ENCODE results near the gene ACVR1C.

ACVR1C gene

GRCh38 chr2:157488877-157489276, 139.8 kb downstream of the ACVR1C start:
- no peak overlapping the region for H3K4me3 Mint-ChIP-seq
- H3K4me1 Mint-ChIP-seq, result peaks cover 8% of the 10 kb centered on the region
- no peak for TF ChIP-seq CTCF (IDR thresholded peaks at IDR 0.05; ENCODE audit: unreplicated experiment in 3 of 3)
- no peaks in the 10 kb centered on the region for H3K36me3 Mint-ChIP-seq (ENCODE audit: low read depth)
- H3K27ac Mint-ChIP-seq, result peak overlapping the region; percentile 28 to 64 (median 52)
- peaks cover 12% of the 10 kb centered on the region for H3K27me3 Mint-ChIP-seq (ENCODE audit: low read depth)
- no peaks in the 10 kb centered on the region for H3K9me3 Mint-ChIP-seq

- H3K27me3 Mint-ChIP-seq (ENCODE audit: low read depth), result peaks cover 11% of the 10 kb centered on the region
- peaks cover 8% of the 10 kb centered on the region for H3K4me1 Mint-ChIP-seq
- no peak overlapping the region for H3K4me3 Mint-ChIP-seq
- TF ChIP-seq CTCF (IDR thresholded peaks at IDR 0.05; ENCODE audit: unreplicated experiment in 3 of 3), result no peak
- H3K36me3 Mint-ChIP-seq (ENCODE audit: low read depth), result no peaks in the 10 kb centered on the region
- no peaks in the 10 kb centered on the region for H3K9me3 Mint-ChIP-seq
- H3K27ac Mint-ChIP-seq, result peak overlapping the region in 1 of 3 experiments; percentile 64
Measured at GRCh38 chr2:157487747-157488146, 140.9 kb downstream of the ACVR1C start.

- Mint-ChIP-seq H3K4me1 (peaks cover 8% of the 10 kb centered on the region), H3K27me3 (ENCODE audit: low read depth) (peaks cover 6% of the 10 kb centered on the region), H3K27ac (peak overlapping the region in 2 of 3 experiments; percentile 1 to 11), H3K9me3 (no peaks in the 10 kb centered on the region), H3K4me3 (no peak overlapping the region), H3K36me3 (ENCODE audit: low read depth) (no peaks in the 10 kb centered on the region)
- TF ChIP-seq CTCF (IDR thresholded peaks at IDR 0.05; ENCODE audit: unreplicated experiment in 3 of 3), result no peak
Measured at GRCh38 chr2:157487271-157487610, 141.4 kb downstream of the ACVR1C start.

GRCh38 chr2:157486596-157487270, 141.9 kb downstream of the ACVR1C start:
- H3K27ac Mint-ChIP-seq, result peak overlapping the region in 2 of 3 experiments; percentile 1 to 11

GRCh38 chr2:157480182-157480961, 148.3 kb downstream of the ACVR1C start:
- no peak for TF ChIP-seq CTCF (IDR thresholded peaks at IDR 0.05; ENCODE audit: unreplicated experiment in 3 of 3)
- Mint-ChIP-seq H3K9me3 (no peaks in the 10 kb centered on the region), H3K4me1 (no peaks in the 10 kb centered on the region), H3K36me3 (ENCODE audit: low read depth) (no peaks in the 10 kb centered on the region), H3K4me3 (no peak overlapping the region), H3K27ac (no peak overlapping the region), H3K27me3 (ENCODE audit: low read depth) (no peaks in the 10 kb centered on the region)

More at GRCh38 chr2:157486596-157487270, 141.9 kb downstream of the ACVR1C start:
- no peak overlapping the region for H3K4me3 Mint-ChIP-seq
- H3K27me3 Mint-ChIP-seq (ENCODE audit: low read depth), result peaks cover 5% of the 10 kb centered on the region
- H3K9me3 Mint-ChIP-seq, result no peaks in the 10 kb centered on the region
- H3K4me1 Mint-ChIP-seq, result peaks cover 8% of the 10 kb centered on the region
- TF ChIP-seq CTCF (IDR thresholded peaks at IDR 0.05; ENCODE audit: unreplicated experiment in 3 of 3), result no peak
- no peaks in the 10 kb centered on the region for H3K36me3 Mint-ChIP-seq (ENCODE audit: low read depth)

Data from nephron (organoid).